Measurements from ENCODE around the gene RAB10. TPM values are rescaled to one million over a fixed set of nuclear protein-coding genes. Genes with fewer than 3 reads are reported as not detected.

The RAB10 gene
- total and polyA plus RNA-seq, 2 experiments from 2014 or later, result 102 to 143 TPM

DNA sequence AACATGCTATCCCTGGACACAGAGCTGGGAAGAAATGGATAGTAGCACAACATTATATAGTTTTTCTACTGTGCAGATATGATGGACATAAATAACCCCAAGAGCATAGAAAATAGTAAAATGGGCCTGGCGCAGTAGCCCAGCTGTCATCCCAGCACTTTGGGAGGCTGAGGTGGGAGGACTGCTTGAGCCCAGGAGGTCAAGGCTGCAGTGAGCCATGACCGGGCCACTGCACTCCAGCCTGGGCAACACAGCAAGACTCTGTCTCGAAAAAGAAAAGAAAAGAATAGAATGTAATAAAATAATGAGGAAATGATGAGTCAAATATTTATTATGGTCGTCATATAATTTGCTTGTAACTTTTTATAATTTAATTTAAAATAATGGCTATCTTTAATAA is 131.5 kb downstream of the RAB10 start:
- ATAC-seq, result no peak
- H3K27me3 Mint-ChIP-seq (ENCODE audit: insufficient read depth, low read depth, poor library complexity), result no peaks in the 10 kb centered on the region

More for the DNA sequence above, 131.5 kb downstream of the RAB10 start:
- DNase-seq (ENCODE audit: low spot score), result no peak
- H3K36me3 Mint-ChIP-seq (ENCODE audit: low read depth), result no peaks in the 10 kb centered on the region
- H3K27ac Mint-ChIP-seq, result no peak overlapping the region
- Histone ChIP-seq H3K79me2 (replicated peaks; ENCODE audit: insufficient read depth) (no peaks in the 10 kb centered on the region), H3K4me2 (no peak overlapping the region), H3F3A (replicated peaks; ENCODE audit: low read depth) (no peaks in the 10 kb centered on the region), H3K36me3 (ENCODE audit: insufficient read depth) (no peaks in the 10 kb centered on the region), H3K9me2 (ENCODE audit: insufficient read depth) (no peaks in the 10 kb centered on the region), H3K4me3 (no peak overlapping the region), H2AFZ (no peak overlapping the region), H3K27ac (ENCODE audit: low read depth) (no peak overlapping the region), H3K27me3 (ENCODE audit: insufficient read depth) (no peaks in the 10 kb centered on the region), H3K4me1 (ENCODE audit: insufficient read depth) (no peaks in the 10 kb centered on the region), H4K20me1 (replicated peaks; ENCODE audit: insufficient read depth) (no peaks in the 10 kb centered on the region)
- TF ChIP-seq, protein P1, sequence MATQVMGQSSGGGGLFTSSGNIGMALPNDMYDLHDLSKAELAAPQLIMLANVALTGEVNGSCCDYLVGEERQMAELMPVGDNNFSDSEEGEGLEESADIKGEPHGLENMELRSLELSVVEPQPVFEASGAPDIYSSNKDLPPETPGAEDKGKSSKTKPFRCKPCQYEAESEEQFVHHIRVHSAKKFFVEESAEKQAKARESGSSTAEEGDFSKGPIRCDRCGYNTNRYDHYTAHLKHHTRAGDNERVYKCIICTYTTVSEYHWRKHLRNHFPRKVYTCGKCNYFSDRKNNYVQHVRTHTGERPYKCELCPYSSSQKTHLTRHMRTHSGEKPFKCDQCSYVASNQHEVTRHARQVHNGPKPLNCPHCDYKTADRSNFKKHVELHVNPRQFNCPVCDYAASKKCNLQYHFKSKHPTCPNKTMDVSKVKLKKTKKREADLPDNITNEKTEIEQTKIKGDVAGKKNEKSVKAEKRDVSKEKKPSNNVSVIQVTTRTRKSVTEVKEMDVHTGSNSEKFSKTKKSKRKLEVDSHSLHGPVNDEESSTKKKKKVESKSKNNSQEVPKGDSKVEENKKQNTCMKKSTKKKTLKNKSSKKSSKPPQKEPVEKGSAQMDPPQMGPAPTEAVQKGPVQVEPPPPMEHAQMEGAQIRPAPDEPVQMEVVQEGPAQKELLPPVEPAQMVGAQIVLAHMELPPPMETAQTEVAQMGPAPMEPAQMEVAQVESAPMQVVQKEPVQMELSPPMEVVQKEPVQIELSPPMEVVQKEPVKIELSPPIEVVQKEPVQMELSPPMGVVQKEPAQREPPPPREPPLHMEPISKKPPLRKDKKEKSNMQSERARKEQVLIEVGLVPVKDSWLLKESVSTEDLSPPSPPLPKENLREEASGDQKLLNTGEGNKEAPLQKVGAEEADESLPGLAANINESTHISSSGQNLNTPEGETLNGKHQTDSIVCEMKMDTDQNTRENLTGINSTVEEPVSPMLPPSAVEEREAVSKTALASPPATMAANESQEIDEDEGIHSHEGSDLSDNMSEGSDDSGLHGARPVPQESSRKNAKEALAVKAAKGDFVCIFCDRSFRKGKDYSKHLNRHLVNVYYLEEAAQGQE (IDR thresholded peaks at IDR 0.05; ENCODE audit: unreplicated experiment), result no peak
- TF ChIP-seq JUNB (IDR thresholded peaks at IDR 0.05; ENCODE audit: unreplicated experiment) (no peak), EZH2phosphoT487 (IDR thresholded peaks at IDR 0.05; ENCODE audit: unreplicated experiment) (no peak), CREB1 (CRISPR knock-in tag; IDR thresholded peaks at IDR 0.05; ENCODE audit: low read depth) (no peak), NANOG (IDR thresholded peaks at IDR 0.05; ENCODE audit: borderline replicate concordance) (no peak), ZNF114 (CRISPR knock-in tag; IDR thresholded peaks at IDR 0.05) (no peak), POLR2AphosphoS5 (IDR thresholded peaks at IDR 0.05; ENCODE audit: low read depth) (no peak), EZH2 (IDR thresholded peaks at IDR 0.05; ENCODE audit: low read depth, unreplicated experiment) (no peak), STAT1 (IDR thresholded peaks at IDR 0.05; ENCODE audit: unreplicated experiment) (no peak), ETS1 (IDR thresholded peaks at IDR 0.05) (no peak), ZNF331 (CRISPR knock-in tag; IDR thresholded peaks at IDR 0.05; ENCODE audit: low read depth) (no peak)
- TF ChIP-seq, protein P2, sequence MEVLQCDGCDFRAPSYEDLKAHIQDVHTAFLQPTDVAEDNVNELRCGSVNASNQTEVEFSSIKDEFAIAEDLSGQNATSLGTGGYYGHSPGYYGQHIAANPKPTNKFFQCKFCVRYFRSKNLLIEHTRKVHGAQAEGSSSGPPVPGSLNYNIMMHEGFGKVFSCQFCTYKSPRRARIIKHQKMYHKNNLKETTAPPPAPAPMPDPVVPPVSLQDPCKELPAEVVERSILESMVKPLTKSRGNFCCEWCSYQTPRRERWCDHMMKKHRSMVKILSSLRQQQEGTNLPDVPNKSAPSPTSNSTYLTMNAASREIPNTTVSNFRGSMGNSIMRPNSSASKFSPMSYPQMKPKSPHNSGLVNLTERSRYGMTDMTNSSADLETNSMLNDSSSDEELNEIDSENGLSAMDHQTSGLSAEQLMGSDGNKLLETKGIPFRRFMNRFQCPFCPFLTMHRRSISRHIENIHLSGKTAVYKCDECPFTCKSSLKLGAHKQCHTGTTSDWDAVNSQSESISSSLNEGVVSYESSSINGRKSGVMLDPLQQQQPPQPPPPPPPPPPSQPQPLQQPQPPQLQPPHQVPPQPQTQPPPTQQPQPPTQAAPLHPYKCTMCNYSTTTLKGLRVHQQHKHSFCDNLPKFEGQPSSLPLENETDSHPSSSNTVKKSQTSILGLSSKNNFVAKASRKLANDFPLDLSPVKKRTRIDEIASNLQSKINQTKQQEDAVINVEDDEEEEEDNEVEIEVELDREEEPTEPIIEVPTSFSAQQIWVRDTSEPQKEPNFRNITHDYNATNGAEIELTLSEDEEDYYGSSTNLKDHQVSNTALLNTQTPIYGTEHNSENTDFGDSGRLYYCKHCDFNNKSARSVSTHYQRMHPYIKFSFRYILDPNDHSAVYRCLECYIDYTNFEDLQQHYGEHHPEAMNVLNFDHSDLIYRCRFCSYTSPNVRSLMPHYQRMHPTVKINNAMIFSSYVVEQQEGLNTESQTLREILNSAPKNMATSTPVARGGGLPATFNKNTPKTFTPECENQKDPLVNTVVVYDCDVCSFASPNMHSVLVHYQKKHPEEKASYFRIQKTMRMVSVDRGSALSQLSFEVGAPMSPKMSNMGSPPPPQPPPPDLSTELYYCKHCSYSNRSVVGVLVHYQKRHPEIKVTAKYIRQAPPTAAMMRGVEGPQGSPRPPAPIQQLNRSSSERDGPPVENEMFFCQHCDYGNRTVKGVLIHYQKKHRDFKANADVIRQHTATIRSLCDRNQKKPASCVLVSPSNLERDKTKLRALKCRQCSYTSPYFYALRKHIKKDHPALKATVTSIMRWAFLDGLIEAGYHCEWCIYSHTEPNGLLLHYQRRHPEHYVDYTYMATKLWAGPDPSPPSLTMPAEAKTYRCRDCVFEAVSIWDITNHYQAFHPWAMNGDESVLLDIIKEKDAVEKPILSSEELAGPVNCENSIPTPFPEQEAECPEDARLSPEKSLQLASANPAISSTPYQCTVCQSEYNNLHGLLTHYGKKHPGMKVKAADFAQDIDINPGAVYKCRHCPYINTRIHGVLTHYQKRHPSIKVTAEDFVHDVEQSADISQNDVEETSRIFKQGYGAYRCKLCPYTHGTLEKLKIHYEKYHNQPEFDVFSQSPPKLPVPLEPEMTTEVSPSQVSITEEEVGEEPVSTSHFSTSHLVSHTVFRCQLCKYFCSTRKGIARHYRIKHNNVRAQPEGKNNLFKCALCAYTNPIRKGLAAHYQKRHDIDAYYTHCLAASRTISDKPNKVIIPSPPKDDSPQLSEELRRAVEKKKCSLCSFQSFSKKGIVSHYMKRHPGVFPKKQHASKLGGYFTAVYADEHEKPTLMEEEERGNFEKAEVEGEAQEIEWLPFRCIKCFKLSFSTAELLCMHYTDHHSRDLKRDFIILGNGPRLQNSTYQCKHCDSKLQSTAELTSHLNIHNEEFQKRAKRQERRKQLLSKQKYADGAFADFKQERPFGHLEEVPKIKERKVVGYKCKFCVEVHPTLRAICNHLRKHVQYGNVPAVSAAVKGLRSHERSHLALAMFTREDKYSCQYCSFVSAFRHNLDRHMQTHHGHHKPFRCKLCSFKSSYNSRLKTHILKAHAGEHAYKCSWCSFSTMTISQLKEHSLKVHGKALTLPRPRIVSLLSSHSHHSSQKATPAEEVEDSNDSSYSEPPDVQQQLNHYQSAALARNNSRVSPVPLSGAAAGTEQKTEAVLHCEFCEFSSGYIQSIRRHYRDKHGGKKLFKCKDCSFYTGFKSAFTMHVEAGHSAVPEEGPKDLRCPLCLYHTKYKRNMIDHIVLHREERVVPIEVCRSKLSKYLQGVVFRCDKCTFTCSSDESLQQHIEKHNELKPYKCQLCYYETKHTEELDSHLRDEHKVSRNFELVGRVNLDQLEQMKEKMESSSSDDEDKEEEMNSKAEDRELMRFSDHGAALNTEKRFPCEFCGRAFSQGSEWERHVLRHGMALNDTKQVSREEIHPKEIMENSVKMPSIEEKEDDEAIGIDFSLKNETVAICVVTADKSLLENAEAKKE (CRISPR knock-in tag; IDR thresholded peaks at IDR 0.05), result no peak
- TF ChIP-seq, protein P3, sequence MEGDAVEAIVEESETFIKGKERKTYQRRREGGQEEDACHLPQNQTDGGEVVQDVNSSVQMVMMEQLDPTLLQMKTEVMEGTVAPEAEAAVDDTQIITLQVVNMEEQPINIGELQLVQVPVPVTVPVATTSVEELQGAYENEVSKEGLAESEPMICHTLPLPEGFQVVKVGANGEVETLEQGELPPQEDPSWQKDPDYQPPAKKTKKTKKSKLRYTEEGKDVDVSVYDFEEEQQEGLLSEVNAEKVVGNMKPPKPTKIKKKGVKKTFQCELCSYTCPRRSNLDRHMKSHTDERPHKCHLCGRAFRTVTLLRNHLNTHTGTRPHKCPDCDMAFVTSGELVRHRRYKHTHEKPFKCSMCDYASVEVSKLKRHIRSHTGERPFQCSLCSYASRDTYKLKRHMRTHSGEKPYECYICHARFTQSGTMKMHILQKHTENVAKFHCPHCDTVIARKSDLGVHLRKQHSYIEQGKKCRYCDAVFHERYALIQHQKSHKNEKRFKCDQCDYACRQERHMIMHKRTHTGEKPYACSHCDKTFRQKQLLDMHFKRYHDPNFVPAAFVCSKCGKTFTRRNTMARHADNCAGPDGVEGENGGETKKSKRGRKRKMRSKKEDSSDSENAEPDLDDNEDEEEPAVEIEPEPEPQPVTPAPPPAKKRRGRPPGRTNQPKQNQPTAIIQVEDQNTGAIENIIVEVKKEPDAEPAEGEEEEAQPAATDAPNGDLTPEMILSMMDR (conservative IDR thresholded peaks at IDR 0.05; ENCODE audit: low read depth in 2 of 2), result no peak
- no peak overlapping the region for H3K4me3 Mint-ChIP-seq
- no peaks in the 10 kb centered on the region for H3K9me3 Mint-ChIP-seq
- no peaks in the 10 kb centered on the region for H3K4me1 Mint-ChIP-seq

All from GM23338 (cell line).